ENCODE data around the gene ZNF785.
"Not testable (repeated sequence)": the region's sequence is repeated elsewhere in the genome, so short reads cannot be mapped to it uniquely, and the experiment has no call there.

The ZNF785 gene

GRCh38 chr16:30601966-30602365, 16.5 kb upstream of the ZNF785 start:
- no peak for DNase-seq

- no peak for DNase-seq
Measured at GRCh38 chr16:30600929-30601328, 15.4 kb upstream of the ZNF785 start.

- no peak for DNase-seq
Measured at GRCh38 chr16:30600215-30600614, 14.7 kb upstream of the ZNF785 start.

- DNase-seq, result no peak
Measured at GRCh38 chr16:30592871-30593270, 7.4 kb upstream of the ZNF785 start.

- not testable (repeated sequence) for DNase-seq
Measured at GRCh38 chr16:30590869-30591268, 5.4 kb upstream of the ZNF785 start.

GRCh38 chr16:30589582-30589981, 4.1 kb upstream of the ZNF785 start:
- not testable (repeated sequence) for DNase-seq

- DNase-seq, result no peak
Measured at GRCh38 chr16:30588651-30589050, 3.2 kb upstream of the ZNF785 start.

- DNase-seq, result no peak
Measured at GRCh38 chr16:30585022-30585399, 486 bp downstream of the ZNF785 start.

GRCh38 chr16:30582611-30583340, 2.7 kb downstream of the ZNF785 start:
- no peak for DNase-seq

- DNase-seq, result no peak
Measured at GRCh38 chr16:30581457-30581856, 4.0 kb downstream of the ZNF785 start.

- DNase-seq, result no peak
Measured at GRCh38 chr16:30574678-30575077, 10.8 kb downstream of the ZNF785 start.

GRCh38 chr16:30571445-30572322, 13.8 kb downstream of the ZNF785 start, which contains the start of gene ZNF688:
Gene ZNF688, minus strand, starts transcription at chr16:30571714. Its CDS starts 85 bp downstream, at chr16:30571629.
- peak; percentile 92 for DNase-seq

GRCh38 chr16:30570636-30571444, 14.7 kb downstream of the ZNF785 start:
- DNase-seq, result no peak

- DNase-seq, result no peak
Measured at GRCh38 chr16:30569746-30570635, 15.5 kb downstream of the ZNF785 start.

GRCh38 chr16:30569281-30569680, 16.2 kb downstream of the ZNF785 start:
- DNase-seq, result no peak

GRCh38 chr16:30567991-30568638, 17.4 kb downstream of the ZNF785 start:
- no peak for DNase-seq

GRCh38 chr16:30567160-30567990, 18.1 kb downstream of the ZNF785 start:
- no peak for DNase-seq

- no peak for DNase-seq
Measured at GRCh38 chr16:30566531-30566930, 19.0 kb downstream of the ZNF785 start.

- no peak for DNase-seq
Measured at GRCh38 chr16:30565984-30566383, 19.5 kb downstream of the ZNF785 start.

- DNase-seq, result no peak
Measured at GRCh38 chr16:30565526-30565925, 20.0 kb downstream of the ZNF785 start.

- DNase-seq, result no peak
Measured at GRCh38 chr16:30562021-30562420, 23.5 kb downstream of the ZNF785 start.
